ENCODE data around the gene PDE4D.
"Not testable (repeated sequence)": the region's sequence is repeated elsewhere in the genome, so short reads cannot be mapped to it uniquely, and the experiment has no call there.

PDE4D gene

DNA sequence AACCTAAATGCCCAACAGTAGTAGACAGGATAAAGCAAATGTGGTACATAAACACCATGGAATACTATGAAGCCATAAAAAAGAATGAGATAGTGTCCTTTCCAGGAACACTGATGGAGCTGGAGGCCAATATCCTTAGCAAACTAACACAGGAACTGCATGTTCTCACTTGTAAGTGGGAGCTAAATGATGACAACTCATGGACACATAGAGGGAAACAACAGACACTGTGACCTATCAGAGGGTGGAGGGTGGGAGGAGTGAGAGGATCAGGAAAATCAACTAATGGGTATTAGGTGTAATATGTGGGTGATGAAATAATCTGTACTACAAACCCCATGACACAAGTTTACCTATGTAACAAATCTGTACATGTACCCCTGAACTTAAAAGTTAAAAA is 805.0 kb downstream of the PDE4D start:
- no peak for DNase-seq

DNA sequence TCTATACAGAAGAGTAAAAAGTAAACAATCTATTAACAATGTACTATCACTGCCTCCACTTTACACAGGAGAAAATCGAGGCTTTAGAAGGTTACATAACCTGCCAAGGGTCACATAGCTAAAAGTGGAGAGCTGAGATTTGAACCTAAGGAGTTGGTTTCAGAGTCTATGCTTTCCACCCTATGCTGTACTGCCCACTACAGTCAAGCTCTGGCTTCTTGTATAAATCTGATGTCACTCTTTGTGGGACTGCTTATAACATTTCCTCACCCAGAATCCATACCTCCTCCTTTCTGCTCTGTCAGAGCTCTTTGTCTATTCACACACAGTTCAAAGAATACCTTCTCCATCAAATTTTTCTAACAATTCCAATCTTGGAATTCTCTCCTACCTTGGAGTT is 807.5 kb downstream of the PDE4D start:
- DNase-seq, result no peak

DNA sequence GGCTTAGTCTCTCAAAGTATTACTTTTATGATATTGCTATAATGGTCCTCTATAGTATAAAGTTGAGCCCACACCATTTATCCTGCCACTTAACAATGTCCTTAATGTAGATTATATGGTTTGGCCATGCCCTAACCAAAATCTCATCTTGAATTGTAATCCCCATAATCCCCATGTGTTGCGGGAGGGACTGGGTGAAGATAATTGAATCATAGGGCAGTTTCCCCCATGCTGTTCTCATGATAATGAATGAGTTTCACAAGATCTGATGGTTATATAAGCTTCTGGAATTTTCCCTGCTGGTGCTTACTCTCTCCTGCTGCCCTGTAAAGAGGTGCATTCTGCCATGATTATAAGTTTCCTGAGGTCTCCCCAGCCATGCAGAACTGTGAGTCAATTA is 811.8 kb downstream of the PDE4D start:
- no peak for DNase-seq

DNA sequence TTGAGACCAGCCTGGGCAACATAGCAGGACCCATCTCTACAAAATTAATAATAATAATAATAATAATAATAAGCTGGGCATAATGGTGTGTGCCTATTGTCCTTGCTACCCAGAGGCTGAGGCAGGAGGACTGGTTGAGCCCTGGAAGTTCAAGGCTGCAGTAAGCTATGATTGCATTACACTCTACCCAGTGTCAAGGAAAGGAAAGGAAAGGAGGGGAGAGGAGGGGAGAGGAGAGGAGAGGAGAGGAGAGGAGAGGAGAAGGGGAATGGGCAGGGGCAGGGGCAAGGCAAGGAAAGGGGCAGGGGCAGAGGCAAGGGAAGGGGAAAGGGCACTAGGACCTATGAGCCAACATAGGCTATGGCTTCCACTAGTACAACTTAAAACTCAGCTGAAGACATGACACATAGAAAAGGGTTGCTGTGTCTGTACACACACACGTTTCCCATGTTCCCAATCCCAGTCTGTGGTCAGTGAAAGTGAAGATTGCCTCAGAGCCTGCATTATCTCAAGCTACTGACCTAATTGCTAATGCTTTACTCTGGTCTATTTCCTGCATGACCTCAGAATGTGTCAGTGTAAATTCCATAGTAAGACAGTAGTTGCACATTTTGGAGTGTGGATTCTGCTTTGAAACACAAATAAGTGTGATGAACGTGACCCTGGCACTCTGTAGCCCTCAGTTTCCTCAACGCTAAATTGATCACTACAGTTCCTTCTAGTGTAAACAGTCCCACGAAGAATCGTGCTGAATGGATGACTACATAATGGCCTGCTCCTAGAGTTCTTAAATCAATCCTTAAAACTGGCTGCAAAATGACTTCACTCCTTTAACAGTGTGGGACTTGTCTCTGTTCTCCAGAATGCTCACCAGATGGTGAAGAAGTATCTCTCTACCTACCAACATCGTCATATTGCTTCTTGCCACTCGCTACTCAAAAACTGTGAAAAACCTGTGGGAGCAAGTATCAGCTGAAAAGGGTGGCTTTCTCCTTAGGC is 813.6 kb downstream of the PDE4D start:
- no peak for DNase-seq

DNA sequence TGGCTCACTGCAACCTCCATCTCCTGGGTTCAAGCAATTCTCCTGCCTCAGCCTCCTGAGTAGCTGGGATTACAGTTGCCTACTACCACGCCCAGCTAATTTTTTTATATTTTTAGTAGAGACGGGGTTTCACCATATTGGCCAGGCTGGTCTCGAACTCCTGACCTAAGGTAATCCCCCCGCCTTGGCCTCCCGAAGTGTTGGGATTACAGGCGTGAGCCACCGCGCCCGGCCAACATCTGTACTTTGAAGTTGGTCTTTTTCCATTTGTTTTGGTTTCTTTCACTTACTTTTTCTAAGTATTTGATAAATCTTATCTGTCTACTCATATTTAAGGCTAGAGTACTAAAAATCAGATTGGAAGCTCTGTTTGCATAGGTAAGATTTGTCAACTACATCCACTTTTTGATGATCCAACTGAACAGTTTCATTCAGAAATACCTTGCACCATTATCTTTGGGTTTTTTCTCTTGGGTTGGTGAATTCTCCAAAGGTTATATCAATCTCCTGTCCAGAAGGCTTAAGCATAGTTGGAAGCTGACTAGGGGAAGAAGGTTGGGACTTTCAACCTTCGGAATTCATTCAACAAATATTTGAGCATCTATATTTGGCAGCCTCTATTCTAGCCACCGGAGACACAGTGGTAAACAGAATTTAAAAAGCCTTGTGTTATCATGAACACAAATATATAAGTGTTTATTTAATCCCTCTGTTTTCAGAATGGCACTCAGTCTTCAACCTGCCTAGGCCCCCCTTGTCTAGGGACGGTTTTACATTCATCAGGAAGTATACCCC is 821.6 kb downstream of the PDE4D start:
- no peak for DNase-seq

DNA sequence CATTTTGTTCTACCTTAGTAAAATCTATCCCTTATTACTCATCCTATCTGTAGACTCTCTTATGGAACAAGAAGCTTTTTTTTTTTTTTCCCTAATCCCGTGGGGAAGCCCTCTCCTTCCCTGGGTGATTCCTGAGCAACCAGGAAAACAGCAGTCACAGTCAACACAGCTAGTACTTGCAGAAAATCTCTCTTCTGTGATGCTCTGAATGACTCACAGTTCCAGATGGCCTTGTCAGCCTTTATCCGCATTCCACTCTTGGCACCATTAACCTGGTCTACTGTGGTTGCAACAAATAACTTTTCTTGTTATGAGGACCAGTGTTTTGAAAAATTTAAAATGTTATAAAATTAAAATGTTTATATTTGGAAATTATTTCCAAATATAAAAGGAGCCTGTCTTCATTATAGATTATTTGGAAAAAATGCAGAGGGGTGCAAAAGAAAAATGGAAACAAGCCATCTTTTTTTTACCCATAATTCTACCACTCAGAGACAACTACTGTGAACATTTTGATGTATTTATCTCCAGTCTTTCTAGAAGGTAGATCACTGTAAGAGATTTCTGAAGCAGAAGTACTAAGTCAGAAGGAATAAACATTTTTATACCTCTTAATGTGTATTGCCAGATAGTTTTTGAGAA is 824.0 kb downstream of the PDE4D start:
- no peak for DNase-seq

DNA sequence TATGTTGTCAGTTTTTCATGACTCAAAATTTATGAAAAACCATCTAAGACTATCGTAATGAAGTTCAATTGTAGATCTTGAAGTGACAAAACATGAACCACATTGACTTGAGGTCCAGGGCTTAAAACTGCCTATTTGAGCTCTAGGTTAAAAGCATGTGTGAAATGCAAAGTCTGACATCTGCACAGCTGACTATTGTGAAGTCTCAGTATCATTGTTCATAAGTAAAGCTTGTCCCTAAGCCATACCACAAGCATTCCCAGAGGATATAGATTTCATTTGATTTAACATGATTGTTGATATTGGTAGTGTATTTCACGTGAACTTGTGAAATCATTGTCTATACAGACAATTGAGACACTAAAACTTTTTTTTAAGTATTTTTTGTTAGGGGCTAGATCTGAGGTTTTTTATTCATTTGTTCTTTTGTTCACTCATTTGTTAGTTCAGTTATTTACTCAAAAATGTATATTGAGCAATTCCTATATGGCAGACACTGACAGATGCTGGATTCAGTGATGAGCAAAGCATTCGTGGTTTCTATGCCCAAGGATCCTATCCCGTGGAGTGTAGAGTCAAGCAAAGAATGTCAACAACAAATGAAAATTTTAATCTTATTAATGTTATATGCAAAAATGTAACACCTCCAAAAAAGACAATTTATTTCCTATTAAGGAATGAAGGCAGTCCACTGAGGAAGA is 825.4 kb downstream of the PDE4D start:
- DNase-seq, result no peak

DNA sequence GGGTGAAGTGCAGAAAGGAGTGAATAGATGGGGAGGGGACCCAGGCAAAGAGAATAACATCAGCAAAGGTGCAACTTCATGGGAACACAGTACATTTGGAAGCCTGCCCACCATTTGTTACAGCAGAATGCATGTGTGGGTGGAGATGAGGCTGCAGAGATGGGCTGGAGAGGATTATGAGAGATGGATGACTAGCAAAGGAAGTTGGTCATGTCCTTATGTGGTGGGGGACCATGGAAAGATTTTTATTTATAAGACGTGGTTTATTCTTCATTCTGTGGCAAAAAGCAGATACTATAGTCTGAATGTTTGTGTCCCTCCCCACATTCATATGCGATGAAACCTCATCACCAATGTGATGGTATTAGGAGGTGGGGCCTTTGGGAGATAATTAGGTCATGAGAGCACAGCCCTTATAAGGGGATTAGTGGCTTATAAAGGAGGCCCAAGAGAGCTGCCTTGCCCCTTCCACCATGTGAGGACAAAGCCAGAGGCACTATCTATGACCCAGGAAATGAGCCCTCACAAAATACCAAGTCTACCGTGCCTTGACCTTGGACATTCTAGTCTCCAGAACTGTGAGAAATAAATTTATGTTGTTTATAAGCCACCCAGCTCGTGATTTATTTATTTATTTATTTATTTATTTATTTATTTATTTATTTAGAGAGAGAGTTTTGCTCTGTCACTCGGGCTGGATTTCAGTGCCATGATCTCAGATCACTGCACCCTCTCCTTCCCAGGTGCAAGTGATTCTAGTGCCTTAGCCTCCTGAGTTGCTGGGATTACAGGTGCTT is 827.0 kb downstream of the PDE4D start:
- no peak for DNase-seq

DNA sequence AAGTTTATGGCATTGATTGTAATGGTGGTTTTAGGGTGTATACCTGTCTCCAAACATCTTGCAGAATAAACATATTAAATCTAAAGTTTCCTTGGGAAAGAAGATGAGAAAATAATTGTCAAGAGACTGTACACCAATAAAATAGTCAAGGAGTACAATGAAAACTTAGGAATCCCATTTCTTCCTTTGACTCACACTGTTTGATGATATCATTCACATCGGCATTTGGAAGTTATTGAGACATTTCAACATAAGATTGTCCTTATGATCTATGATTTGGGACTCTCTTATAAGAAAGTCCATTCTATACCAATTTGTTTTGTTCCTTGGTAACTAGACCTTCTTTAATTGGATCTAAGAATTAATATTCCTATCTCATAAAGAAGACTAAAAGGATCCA is 828.0 kb downstream of the PDE4D start:
- no peak for DNase-seq

DNA sequence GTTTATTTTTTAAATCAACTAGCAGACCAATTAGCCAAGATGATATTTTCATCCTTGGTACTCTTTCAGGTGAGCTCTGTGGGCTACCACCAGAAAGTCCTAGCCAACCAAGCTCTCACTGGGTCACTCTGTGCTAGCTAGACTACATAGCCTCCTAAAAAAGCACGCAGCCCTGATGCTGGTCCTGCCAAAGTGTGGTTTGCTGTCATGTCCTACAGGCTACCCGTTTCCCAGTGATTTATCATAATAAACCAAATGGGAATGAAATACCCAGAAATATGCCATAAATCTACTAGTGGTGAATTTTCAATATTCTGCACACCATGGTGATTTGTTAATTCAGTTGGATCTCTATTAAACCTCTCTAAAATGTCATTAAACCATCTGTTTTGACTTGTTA is 829.2 kb downstream of the PDE4D start:
- no peak for DNase-seq

DNA sequence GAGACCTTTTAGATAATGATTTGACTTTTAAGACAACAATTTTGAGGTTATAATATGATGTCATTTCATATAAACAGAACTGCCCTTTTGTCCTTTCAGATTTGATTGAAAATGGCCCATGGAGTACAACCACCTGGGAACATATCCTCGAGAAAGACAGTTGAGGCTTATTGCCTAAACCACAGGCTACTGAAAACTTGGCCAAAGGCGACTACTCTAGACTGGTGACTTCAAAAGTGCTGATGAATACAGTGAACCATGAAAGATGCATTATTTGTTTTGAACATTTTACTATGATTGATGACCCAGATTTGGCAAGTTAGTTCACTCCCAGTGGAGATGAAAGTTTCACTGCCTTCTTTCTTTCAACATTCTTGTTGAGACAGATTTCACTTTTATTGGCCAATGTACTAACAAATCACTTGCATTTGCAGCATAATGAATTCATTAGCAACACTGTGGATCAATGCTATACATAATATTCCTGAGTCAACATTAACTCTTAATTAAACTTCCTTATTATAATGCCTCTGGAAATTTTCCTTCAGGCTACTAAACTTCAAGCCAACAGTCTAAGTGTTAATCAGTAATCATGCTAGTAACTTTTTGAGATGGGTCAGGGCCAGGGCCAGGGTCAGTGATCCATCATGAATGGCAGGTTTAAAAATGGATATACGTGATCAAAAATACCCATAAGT is 830.4 kb downstream of the PDE4D start:
- no peak for DNase-seq

DNA sequence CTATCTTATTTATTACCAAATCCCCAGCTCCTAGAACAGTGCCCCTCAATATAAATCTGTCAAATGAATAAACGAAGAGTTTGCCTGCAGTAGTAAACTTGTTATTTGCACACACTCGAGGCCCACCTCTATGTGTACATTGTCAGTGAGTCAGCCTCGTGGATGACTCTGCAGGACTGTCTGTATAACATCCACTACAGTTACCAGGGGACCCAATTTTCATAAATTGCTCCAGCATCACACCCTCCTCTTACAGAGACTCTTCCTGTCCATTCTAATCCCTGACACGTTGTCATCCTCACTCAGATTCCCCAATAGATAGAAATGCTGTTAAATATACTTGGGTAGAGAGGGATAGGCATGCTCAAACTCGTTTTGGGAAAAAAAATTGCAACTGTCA is 832.1 kb downstream of the PDE4D start:
- no peak for DNase-seq

DNA sequence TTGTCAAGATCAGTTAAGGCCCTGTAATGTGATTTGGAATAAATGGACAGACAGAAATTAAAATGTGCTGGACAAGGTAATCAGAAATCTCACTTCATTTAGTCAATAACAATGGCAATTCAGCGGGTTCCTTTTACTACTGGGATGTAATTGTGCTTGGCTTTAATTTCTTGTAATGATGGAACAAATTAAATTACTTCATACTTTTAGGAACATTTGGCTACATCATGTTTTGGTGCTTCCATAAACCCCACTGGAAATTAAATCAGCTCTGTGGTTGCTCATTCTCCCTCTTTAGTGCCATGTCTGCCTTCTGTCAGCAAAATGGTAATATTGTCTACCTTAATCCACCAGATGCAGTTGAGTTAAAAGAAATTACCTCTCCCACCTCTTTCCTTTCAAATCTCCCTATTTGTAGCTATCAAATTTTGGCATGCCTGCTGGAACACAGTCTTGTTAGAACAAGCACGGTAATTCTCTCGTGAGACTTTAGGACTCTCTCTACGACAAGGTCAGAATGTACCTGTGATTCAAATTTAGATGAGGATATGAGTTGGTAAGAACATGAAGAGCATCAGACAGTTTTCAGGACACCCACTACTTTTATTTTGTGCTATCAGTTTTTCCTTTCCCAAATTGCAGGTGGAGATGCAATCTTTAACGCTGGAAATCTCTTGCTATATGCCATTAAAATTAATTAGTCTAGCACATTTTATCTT is 834.4 kb downstream of the PDE4D start:
- DNase-seq, result no peak

DNA sequence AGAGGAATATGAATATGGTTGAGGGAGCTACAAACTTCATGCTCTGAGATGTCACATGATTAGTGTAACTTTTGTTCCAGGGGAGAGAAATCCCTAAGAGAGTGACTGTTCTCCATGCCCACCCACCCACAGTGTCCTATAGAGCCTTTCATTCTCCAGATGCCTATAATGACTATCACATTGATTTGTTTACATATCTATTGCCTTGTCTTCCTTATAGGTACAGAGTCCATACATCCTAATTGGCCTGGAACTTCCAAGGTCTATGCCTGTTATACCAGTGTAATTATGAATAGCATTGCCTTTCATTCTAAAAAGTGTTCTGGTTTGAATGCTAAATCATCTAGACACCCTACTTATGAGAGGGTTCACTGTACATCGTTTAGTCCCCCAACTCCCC is 835.3 kb downstream of the PDE4D start:
- DNase-seq, result no peak

DNA sequence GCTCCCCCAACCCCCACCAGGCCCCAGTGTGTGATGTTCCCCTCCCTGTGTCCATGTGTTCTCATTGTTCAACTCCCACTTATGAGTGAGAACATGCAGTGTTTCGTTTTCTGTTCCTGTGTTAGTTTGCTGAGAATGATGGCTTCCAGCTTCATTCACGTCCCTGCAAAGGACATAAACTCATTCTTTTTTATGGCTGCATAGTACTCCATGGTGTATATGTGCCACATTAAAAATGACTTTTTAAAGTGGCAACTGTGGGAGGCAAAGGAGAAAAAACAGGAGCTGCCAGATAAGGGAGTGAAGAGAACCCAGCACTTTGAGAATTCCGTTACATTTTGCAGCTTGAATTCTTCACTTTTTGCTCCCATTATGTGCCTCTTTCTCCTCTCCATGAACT is 836.9 kb downstream of the PDE4D start:
- DNase-seq, result not testable (repeated sequence)

DNA sequence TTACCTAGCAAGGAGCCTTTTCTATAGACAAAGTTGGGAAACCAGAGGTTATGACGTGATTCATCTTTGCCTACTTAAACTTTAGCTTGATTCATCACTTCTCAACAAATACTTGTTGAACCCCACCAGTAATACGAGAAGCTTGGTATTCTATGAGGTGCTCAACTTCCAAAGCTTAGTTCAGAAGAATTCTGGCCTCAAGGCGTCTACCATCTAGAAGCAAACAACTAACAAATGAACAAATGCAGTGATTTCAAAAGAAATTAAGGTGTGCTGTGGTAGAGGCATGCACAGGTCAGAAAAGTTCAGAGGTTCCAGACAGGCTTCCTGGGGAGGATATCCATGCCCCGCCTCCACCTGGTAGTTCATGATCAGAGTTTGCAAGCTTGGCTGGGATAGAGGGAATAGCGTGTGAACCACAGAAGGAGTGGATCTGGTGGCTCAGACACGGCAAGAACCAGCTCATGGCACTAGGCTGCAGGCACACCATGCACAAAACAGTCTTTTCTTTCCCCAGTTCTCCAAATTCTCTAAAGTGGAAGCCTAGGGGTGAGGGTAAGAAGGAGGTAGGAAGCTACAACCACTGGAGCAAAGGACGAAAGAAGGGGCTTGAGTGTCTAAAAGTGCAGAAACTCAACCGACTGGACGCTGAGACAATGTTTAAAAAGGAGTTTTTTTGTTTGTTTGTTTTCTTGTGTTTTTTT is 837.6 kb downstream of the PDE4D start:
- no peak for DNase-seq

DNA sequence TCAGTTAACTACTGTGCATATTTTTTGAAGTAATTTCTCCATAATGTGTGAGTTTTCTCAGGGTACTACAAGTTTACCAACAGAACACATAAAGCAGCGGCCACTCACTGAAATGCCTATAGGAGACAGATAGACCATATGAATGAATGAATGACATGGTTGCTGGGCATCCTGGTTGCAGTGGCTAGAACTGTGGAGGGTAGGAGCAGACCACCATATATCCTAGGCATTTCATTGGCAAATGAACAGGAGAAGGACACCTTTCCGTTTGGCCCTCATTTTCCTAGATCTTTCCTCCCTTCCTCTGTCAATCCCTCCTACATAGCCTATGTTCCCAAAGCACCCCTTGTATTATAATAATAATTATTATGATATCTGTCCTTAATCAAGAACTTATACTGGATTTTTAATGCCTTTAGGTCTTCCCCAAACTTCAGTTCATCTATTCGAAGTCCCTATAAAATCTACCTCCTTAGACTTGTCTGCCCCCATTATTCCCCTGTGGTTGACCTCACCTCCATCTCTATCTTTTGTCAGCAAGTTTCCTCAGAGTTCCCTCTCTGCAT is 838.5 kb downstream of the PDE4D start:
- DNase-seq, result no peak

DNA sequence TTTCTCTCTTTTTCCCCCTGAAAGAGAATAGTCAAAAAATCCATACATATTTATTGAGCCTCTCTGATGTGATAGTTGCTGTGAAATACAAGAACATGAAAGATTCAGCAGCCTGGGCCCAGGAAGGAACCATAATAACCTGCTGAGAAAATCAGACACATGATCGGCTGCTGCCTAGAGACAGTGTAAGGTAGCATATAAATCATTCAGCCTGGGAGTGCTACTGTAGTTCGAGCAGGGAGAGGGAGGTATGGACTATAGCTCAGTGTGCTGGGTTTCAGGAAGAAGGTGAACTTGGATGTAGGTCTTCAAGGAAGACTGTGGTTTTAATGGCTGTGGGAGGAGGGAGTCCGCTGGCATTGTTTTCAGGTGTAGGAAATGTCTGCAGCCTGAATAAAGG is 841.6 kb downstream of the PDE4D start:
- DNase-seq, result no peak

DNA sequence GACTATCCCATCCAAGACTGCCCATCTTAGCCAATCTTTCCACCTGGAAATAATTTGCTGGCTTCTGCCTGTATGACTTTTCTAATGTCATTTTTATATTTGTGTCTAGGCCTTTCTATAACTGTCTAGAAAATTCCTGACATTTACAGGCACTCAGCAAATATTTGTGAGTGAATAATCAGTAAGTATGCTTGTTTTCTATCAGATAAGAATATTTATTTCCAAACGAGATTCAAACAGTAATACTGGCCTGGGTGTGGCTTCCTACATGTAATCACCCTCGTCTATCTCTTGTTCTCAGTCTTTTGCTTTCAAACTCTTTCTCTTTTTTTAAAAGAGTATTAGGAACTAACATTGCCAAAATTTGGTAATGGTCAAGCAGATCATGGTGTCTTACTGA is 844.4 kb downstream of the PDE4D start:
- no peak for DNase-seq

Data from COR-L47 (cell line).